HG03442 (cell line): ENCODE measurements around the gene PLPP4.

ENCODE experiments used
- ATAC-seq: cut with Tn5 transposase; IDR thresholded peaks from one replicate; pipeline ENCODE4 v1.9.1; 2021; ENCODE audit warnings: mild to moderate bottlenecking, moderate library complexity; ENCODE audit not compliant: unreplicated experiment

PLPP4 gene

DNA sequence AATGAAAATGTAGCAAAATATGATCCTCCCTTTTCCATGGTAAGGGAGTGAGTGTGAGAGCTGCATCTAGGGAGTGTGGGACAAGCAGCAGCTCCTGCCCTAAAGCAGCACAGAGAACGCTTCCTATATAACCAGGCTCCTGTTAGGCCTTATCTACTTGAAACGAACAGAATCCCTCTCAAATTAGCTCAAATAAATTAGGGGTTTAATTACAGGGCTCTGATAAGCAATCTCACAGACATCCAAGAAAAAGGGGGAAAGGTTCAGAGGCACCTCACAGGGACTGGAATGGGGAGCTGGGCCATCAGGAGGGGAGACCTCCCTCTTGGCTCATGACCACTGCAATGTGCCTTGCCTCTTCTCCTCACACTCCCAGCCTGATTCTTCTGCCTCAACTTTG lies 57.9 kb downstream of the PLPP4 start:
- no peak for ATAC-seq

DNA sequence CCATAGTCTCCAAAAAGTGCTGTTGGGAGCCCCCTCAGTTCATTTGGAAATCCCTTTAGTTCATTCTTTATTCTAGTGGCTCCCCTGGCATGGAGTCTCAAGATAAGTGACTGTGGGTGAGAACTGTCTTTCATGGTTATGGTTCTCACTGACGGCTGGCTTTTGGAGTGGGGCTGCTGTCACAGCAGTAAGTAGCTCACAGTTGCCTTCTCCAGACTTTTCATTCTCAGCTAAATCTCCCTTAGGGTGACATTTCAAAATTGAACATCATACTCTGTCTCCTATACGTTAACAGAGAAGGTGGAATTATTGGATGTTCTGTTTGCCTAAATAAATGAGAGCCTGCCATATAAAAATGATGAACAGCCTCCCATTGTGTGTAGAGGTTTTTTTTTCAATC lies 58.7 kb downstream of the PLPP4 start:
- ATAC-seq, result no peak

DNA sequence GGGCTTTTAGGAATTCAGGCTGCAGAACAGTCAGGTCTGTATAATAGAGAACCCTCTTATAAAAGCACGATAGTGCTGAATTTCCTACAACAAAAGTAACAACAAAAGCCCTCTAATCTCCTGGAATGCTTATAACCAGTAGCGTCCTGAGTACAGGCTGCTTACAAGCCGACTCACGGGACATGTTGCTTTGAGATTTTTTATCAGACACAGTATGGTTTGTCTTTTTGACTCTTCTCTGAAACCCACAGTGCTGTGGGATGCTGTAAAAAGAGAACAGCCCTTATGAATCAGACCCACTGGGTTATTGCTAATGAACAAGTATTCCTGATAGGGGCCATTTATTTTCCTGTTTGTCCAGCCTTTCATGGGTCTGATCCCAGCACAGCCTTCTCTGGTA lies 59.4 kb downstream of the PLPP4 start:
- no peak for ATAC-seq

DNA sequence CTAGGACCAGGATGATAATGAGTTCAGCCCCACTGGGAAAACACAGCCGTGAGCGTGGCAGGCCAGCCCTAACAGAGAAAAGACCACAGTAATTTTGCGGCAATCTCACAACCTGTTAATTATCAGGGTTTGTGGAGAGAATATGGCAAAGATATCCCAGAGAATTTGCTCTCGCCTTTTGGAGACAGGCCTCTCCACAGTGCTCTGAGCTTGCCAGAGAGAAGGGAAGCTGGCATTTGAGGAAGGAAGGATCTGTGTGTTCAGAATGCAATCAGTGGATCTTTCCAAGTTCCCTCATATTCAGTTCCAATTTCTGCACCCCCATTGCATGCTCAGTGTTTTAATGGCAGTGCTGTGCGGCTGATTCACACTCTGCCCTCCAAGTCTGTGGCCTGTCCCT lies 60.2 kb downstream of the PLPP4 start:
- no peak for ATAC-seq

DNA sequence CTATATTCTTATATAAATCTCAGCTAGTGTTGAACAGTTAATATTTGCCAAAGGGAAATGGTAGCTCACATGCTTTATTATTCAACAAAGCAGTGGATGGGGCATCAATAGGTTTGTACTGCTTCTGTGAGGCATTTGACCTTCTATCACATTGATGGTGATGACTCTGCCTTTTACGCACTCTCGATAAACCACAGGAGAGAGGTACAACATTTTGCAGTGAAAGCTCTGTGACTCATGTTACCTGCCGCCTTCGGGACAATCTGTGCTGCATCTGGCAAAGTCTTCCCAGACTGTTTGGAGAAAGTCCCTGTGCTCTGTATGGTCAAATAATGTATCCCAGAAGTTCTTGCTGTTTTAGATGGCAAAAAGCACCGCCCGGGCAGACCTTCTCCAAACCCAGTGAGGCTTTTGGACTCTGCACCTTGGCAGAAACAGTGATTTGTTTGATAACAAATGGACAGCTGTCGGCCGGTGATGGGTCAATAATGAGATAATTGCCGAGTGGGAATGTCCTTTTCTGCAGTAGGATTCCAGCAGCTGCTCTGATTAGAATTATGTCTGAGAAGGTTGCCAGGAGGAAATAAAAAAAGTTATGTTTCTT lies 61.0 kb downstream of the PLPP4 start:
- ATAC-seq, result no peak

DNA sequence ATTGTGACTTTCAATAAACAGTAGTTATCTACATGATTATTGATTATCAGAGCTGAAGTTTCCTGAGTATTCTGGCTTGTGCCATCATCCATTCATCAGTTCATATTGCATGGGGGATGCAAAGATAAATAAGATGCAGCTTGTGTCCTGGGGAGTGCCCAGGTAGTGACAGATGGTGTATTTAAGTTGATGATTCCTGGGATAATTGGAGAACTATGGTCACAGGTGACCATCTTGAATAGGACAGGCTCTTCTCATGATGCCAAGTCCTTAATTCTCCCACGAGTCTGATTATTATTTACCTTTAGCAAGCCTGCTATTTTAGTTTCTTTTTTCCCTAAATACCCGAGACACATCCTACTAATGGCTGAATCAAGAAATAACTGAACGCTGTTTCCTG lies 64.9 kb downstream of the PLPP4 start:
- no peak for ATAC-seq

DNA sequence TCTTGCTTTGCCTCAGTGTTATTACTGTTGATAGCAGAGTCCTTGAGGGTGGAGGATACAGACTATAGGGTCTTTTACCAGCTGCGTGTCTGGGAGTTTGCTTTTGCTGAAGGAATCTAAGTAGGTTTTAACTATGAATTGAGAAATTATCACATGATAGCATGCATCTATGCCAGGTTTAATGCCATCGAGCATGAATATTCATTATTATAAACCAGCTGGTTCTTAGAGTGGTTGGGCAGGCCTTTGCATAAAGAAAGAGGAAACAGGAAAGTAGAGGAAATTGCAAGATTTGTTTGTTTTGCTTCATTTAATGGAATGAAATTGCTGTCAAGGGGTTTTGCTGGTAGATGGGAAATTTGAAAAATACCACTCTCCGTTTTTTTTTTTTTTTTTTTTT lies 70.7 kb downstream of the PLPP4 start:
- no peak for ATAC-seq

DNA sequence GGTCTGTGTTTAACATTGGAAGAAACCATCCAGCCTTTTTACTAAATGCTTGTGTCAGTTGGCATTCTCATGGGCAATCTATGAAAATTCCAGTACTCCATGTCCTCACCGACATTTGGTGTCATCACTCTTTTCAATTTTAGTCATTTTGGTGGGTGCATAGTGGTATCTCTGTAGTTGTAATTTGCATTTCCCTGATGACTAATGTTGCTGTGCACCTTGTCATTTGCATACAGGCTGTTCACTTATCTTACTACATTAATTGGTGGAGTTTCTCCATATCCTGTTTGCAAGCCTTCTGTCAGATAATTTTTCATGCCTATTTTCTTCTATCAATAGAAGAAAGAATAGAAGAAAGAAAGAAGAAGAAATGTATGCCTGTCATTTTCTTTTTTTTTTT lies 73.7 kb downstream of the PLPP4 start:
- no peak for ATAC-seq

DNA sequence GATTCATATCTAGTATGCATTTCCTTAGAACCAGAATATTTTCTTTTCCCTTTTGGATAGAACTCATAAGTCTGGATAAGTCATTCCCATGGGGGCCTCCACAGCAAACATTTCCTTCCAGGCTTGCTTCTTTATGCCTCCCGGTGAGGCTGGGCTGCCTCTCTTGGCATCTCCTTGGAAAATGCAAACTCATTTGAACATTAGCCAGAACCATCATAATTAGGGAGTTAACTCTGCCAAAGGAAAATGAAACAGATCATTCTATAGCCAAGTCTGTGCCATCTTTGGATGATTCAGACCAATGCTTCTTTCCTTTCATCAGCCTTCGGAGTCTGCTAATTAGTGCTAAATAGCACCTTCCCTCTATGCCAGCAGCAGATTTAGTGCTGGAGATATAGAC lies 81.1 kb downstream of the PLPP4 start:
- ATAC-seq, result no peak

DNA sequence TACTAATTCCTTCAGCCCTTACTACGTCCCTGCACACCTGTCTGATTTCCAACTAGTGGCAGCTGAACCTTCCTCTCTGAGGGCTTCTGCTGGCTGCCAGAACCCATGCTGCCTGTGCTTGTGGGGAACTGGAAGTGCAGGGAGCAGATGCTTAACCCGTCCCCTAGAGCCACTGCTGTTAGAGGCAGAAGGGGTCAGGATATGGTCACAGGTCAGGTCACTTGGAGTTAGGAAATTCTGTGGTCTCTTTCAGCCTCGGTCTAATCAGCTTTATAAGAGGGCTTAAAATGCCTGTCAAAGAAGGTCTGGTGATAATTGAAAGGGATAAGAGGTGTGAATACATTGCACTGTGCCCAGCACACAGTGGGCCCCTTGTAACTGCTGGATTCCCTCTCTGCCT lies 82.0 kb downstream of the PLPP4 start:
- no peak for ATAC-seq

DNA sequence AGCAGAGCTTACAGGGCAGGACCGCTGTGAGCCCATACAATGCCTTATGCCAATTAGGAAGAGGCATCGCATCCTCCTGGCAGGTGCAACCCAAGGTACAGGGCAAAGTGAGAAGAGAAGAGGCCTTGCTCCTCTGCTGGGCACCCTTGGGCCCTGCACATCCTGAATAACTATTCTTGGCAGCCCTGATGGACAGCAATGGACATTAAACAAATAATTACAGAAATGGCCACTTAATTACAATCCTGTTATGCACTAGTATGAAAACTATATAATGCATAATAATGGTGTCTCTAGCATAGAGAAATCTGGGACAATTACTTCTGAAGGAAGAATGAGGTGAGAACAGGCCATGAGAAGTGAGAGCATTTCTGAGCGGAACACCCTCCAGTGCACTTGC lies 83.5 kb downstream of the PLPP4 start:
- ATAC-seq, result no peak

DNA sequence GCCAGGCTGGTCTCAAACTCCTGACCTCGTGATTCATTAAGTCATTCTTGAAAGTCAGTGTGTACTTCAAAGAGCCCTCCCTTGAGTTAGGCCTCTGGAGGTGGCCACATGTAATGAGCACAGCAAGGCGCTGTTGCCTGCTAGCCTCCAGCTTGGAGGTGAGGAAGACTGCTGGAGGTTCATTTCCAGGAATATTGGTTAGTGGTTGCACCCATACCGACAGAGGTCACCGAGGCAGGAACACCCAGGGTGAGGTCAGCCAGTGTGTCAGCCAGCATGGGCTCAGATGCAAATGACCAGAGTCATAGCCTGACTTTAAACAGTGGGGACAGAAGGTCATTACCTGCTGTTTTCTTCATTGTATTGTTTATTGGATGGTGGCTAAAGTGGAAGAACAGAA lies 85.0 kb downstream of the PLPP4 start:
- no peak for ATAC-seq

DNA sequence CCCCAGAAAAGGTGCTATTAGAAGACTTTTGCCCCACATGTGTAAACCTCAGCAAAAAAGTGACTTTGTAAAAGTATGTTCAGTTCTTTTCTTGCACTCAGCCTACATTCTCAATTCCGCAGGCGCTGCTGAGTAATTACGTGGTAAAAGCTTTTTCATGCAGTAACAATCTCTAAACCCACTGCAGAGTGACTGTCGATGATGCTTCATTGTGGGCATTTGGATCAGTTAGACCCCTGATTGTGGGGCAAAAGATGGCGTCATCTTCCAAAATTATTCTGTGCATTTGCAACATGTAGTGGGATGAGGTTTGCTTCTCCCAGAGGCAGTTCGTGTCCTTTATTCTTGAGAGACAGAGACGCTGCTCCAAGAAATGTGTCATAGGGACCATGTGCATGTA lies 85.6 kb downstream of the PLPP4 start:
- ATAC-seq, result no peak

DNA sequence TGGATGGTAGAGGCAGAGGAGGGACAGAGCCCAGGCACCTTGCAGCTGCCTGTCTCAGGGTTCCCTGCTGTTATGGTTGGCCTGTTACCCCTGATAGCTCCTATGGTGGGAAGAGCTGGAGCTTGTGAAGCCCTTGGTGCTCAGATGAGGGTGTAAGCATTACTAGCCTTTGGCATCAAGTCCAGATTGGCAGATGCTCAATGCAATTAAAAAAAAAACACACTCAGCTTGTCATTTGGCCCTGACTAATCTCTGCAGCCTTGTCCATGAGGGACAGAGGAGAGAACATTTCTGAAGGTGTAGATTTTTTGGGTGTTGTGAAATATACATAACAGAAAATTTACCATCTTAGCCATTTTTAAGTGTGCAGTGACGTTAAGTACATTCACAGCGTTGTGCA lies 86.3 kb downstream of the PLPP4 start:
- ATAC-seq, result no peak

DNA sequence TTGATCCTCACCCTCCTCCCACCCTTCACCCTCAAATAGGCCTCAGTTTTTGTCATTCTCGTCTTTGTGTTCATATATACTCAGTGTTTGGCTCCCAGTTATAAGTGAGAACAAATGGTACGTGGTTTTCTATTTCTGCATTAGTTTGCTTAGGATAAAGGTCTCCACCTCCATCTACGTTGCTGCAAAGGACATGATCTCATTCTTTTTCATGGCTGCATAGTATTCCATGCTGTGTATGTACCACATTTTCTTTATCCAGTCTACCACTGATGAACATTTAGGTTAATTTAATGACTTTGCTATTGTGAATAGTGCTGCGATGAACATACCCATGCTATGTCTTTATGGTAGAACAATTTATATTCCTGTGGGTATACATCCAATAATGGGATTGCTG lies 91.2 kb downstream of the PLPP4 start:
- no peak for ATAC-seq

DNA sequence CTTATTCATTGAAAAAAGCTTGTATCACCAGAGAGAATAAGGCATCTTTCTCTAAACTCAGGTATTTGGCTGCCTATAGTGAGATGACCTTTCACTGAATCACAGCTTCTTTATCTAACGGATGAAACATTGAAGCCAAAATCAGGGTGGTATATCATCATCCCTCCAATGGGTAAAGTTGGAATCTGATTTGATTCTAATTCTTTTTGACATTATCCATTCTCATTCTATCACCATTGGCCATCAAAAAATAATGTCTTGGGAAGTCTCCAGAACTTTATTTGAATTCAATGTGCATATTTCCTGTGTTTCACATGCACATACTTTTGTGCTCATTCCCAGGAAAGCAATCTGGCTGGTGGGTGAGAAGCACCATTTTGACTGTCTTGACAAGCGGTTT lies 95.2 kb downstream of the PLPP4 start:
- ATAC-seq, result no peak

DNA sequence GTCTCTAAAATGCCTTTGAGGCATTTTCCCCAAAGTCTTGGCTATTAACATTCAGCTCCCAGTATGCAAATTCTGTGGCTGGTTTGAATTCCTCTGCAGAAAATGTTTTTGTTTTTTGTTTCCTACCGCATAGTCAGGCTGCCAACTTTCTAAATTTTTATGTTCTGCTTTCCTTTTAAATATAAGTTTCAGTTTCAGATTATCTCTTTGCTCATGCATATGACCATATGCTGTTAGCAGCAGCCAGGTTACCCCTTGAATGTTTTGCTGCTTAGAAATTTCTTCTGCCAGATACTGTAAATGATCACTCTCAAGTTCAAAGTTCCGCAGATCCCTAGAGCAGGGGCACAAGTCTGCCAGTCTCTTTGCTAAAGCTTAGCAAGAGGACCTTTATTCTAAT lies 96.9 kb downstream of the PLPP4 start:
- ATAC-seq, result no peak

DNA sequence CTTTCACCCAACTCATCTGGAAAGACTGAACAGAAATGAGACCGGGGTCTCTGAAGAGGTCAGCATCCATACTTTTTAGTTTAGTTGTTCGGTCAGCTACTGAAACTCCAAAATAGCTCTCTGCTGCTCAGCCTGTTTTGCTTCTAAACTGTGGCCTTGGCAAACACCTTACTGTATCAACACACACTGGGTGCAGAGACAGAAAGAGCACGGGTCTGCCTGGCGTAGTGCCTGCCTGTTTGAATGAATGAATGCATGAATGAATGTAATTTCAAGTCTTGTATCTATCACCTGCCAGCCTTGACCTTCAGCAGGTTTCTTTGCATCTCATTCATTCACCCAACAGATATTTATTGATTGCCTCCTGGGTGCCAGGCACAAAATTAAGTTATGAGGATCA lies 98.4 kb downstream of the PLPP4 start:
- ATAC-seq, result no peak

DNA sequence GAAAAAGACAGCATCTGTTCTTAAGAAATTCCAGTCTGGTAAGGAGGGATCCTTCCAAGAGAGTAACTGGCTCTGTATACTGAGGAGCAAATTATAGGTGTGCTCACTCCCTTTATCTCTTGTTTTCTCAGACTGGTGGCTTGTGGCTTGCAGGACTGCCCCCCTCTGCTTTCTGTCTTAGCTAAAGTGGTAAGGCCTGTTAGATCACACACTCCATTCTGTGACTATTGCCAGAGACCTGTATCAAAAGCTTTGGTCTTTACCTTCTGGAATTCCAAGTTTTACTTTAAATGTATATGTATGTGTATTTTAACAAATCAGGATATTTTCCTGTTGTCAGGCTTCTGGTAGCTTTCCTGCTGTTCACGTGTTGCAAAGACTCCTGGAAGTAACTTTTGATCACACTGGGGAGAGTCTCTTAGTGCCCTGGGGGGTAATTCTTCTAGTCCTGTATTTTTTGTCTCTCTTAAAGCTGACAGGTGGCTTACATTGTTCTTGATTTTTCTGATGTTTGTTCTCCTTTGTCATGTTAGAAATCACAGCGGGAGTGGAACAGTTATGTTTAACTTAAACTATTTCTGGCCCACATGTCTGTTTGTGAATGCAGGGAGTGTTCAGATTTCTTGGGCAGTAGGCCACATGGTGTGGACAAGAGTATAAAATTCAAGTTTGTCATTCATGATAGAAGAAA lies 99.0 kb downstream of the PLPP4 start:
- ATAC-seq, result no peak

DNA sequence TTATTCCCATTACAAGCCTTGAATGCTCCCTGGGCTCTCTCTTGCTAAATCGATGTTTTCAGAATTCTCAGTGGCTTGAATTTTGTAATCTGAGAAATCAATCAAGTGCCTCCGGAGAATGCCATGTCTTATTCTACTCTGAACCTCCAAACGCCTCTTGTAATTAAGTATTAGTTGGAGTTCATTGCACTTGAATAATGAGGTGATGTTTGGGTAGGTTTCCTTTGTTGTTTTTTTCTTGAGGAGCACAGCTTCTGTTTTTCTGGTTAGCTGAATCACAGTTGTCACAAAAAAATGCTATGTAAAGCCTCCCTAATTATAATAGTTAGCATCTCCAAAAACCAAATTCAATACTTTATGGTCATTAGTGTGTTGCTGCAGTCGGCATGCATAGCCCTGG lies 100.3 kb downstream of the PLPP4 start:
- no peak for ATAC-seq

DNA sequence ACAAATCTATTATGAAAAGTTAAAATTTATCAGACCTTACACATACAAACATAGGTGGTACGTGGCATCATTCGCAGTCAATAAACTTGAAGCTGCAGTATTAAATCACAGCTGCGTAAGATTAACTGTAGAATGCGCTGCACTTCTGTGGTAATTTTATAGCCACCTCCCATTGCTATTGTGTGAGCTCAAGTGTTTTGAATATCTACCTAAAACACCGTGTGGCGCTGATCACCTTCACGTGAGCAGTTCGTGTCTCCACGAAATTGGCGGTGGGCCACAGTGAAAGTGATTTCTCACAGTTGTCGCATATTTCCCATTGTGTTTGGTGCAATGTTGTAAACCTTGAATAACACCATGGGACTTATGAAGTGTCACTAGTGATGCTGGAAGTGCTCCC lies 102.8 kb downstream of the PLPP4 start:
- ATAC-seq, result no peak

DNA sequence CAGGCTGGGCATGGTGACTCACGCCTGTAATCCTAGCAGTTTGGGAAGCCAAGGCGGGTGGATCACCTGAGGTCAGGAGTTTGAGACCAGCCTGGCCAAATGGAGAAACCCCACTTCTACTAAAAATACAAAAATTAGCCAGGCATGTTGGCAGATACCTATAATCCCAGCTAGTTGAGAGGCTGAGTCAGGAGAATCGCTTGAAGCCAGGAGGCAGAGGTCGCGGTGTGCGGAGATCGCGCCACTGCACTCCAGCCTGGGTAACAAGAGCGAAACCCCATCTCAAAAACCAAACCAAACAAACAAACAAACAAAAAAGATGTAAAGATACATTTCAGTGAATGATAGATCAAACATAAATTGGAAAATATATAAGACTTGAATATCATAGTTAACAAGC lies 105.9 kb downstream of the PLPP4 start:
- no peak for ATAC-seq

DNA sequence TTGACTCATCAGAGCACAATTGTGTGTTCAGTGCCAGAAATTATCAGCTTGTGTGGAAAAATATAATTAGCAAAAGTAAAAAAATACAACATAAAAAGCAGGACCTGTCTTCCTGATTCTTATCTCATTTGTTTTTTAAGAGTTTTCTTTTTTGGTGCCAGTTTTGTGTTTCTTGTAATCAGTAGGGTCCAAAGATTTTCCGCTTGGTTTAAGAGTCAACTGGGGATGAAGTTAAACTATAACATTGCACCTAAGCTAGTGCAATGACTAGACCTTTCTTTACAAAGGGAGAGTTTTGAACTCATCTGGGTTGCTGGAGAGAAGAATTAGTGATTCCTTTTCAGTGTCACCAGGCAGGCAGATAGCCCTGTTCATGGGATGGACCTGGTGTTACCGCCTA lies 113.4 kb downstream of the PLPP4 start:
- ATAC-seq, result no peak
